ENCODE measurements around the gene SRGAP3.

The SRGAP3 gene

GRCh38 chr3:9183811-9184460, 65.5 kb downstream of the SRGAP3 start:
- no peak overlapping the region for H3K4me3 ChIP-seq (replicated peaks; ENCODE audit: low read depth, low read length)
- DNase-seq (ENCODE audit: low read depth) = no peak
- no peak for TF ChIP-seq CTCF (IDR thresholded peaks at IDR 0.05; ENCODE audit: low read length, missing control alignments)

DNA sequence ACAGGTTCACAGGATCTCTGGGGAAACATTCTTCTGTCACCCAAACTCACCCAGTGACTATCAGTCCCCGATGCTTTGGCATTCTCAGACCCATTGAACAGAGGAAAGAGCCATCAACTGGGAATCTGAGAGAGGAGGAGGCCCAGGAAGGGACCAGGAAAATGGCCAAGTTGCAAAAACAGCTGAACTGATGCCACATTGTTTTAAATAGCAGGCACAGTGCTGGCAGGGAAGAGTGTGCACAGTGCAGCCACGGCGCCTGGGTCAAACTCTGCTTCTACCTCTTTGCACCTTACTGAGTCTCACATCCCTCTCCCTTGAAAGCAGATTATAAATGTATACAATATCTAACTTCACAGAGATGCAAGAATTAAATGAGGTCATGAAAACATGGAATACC, 66.4 kb downstream of the SRGAP3 start:
- no peak overlapping the region for H3K4me3 ChIP-seq (replicated peaks; ENCODE audit: low read depth, low read length)
- no peak for DNase-seq (ENCODE audit: low read depth)

DNA sequence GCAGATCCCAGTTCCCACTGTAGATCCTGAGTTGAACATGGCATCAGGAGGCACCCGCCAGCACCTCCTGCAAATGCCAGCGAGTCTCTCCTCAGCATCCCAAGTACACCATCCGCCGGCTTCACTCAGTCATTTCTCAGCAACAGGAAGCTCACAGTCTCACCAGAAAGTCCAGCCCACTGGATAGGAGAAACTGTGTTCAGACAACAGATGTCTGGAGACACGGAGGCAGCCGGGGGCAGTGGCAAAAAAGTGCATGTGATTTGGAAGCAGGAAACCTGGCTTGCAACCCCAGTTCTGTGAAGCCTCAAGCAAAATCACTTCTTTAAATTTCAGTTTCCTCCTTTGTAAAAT, 68.7 kb downstream of the SRGAP3 start:
- H3K4me3 ChIP-seq (replicated peaks; ENCODE audit: low read depth, low read length) = no peak overlapping the region
- no peak for TF ChIP-seq CTCF (IDR thresholded peaks at IDR 0.05; ENCODE audit: low read length, missing control alignments)
- DNase-seq (ENCODE audit: low read depth) = no peak

More for the DNA sequence above, 66.4 kb downstream of the SRGAP3 start:
- TF ChIP-seq CTCF (IDR thresholded peaks at IDR 0.05; ENCODE audit: low read length, missing control alignments) = no peak

DNA sequence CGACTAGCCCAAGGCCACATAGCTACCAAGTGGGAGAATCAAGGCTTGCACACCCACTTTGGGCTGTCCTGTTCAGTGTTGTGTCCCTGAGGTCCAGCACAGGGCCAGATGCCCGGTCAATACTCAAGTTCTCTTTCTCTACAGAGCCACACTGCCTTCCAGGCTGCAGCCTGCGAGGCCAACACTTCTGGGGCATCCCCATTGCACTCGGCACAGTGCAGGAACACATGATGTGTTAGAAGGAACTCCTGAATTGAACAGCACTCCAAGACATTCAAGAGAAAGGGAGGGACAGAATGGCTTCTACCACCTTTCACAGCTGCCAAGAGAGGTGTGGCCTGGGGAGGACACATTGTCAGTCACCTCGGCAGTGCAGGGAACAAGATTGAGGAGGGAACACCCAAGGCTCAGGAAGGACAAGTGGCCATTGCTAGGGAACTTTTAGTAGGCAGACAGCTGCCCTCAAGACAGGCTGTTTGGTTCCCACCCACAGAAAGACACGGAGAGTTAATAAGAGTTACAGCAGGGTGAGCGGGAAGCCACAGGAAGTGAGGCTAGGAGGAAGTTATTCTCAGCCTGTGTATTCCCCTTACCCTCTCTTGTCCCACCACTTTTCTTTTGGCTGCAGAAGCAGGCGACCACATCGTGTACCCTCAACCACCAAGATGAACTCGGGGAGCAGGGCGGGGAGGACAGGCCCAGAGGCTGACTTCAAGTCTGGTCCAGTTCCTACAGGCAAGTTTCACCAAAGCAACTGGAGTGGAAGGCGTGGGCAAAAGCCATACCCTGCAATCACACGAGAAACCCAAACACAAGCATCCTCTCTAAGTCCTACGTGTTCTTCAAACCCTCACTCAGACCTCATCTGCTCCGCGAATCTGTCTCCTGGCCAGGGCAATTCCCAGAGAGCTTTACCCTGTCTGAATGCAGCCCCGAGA, 69.4 kb downstream of the SRGAP3 start:
- no peak overlapping the region for H3K4me3 ChIP-seq (replicated peaks; ENCODE audit: low read depth, low read length)
- no peak for TF ChIP-seq CTCF (IDR thresholded peaks at IDR 0.05; ENCODE audit: low read length, missing control alignments)
- no peak for DNase-seq (ENCODE audit: low read depth)

DNA sequence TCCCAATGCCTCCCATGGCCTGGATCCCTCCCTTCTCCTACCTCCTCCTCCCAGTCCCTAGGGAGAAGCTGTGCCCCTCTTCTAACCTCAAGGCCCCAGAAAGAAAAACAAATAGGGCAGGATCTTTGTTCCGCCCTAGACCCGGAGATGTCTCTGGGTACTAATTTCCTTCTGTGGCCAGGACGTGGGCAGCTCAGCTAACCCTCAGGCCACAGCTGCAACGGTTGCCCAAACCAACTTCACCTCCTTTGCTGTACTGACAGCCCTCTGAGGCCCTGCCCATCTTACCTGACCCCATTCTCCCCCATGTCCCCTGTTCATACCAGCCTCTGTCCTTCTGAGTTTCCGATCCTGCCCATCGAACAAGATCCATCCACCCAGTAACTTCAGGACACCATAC, 70.7 kb downstream of the SRGAP3 start:
- H3K4me3 ChIP-seq (replicated peaks; ENCODE audit: low read depth, low read length) = no peak overlapping the region
- DNase-seq (ENCODE audit: low read depth) = no peak
- no peak for TF ChIP-seq CTCF (IDR thresholded peaks at IDR 0.05; ENCODE audit: low read length, missing control alignments)

DNA sequence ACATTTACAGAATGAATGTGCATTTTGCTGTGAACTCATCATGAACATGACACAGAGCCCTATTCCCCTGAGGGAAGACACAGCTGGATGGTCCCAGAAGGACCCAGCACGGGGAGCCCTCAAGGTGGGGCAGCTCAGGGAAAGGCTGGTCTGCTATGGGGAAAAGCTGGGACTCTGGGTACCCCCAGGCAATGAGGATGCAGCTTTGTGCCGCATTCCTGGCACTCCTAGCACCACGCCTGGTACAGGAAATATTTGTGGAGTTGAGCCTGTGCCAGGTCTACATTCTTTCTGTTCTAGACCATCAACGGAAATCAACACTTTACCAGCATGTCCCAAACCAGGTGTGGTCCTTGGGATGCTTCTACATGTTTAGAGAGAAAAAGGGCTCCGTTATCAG, 74.0 kb downstream of the SRGAP3 start:
- no peak overlapping the region for H3K4me3 ChIP-seq (replicated peaks; ENCODE audit: low read depth, low read length)
- no peak for DNase-seq (ENCODE audit: low read depth)
- no peak for TF ChIP-seq CTCF (IDR thresholded peaks at IDR 0.05; ENCODE audit: low read length, missing control alignments)
